Measurements from ENCODE around the gene KIAA1671. TPM values are rescaled to one million over a fixed set of nuclear protein-coding genes. Genes with fewer than 3 reads are reported as not detected.

The KIAA1671 gene
- total and polyA plus RNA-seq, 4 donors = 8.7 to 35.9 (median 19.1) TPM

- 61% methylated on average over 6 of the region's 6 CpGs for WGBS
- Histone ChIP-seq H3K9me3 (ENCODE audit: control insufficient read depth in 4 of 4, low read length in 3 of 4) (no peaks in the 10 kb centered on the region), H3K4me3 (ENCODE audit: low read depth in 1 of 3, low read length in 3 of 3) (no peak overlapping the region), H3K27ac (ENCODE audit: low read depth in 1 of 2, low read length in 2 of 2) (peak overlapping the region; percentile 88 to 90), H3K27me3 (ENCODE audit: control insufficient read depth in 4 of 4, insufficient read depth in 4 of 4, low read length in 3 of 4) (no peaks in the 10 kb centered on the region), H3K9ac (ENCODE audit: low read depth in 1 of 2, low read length in 2 of 2) (peak overlapping the region in 1 of 2 donors; percentile 76), H3K36me3 (ENCODE audit: control insufficient read depth in 4 of 4, insufficient read depth in 3 of 4, low read depth in 1 of 4, low read length in 3 of 4) (peaks cover 0 to 2% (median 0%) of the 10 kb centered on the region in 4 donors), H3K4me1 (ENCODE audit: control insufficient read depth in 4 of 4, insufficient read depth in 4 of 4, low read length in 3 of 4) (peaks cover 8 to 53% (median 40%) of the 10 kb centered on the region in 4 donors)
- TF ChIP-seq RXRA (IDR thresholded peaks at IDR 0.05) (peak; percentile 77 to 90), ZBTB33 (IDR thresholded peaks at IDR 0.05) (peak; percentile 76), GABPA (IDR thresholded peaks at IDR 0.05 in 1 of 2, conservative IDR thresholded peaks at IDR 0.05 in 1 of 2) (no peak), YY1 (IDR thresholded peaks at IDR 0.05) (peak; percentile 57), SP1 (IDR thresholded peaks at IDR 0.05) (peak; percentile 71), FOXA2 (IDR thresholded peaks at IDR 0.05) (peak; percentile 90), HNF4A (conservative IDR thresholded peaks at IDR 0.05) (peak; percentile 65 to 79), RAD21 (IDR thresholded peaks at IDR 0.05) (peak; percentile 46 to 62), JUND (IDR thresholded peaks at IDR 0.05) (peak in 1 of 2 donors; percentile 86), CTCF (IDR thresholded peaks at IDR 0.05; ENCODE audit: low read depth, low read length, missing input control) (no peak), TAF1 (conservative IDR thresholded peaks at IDR 0.05) (no peak), EGR1 (IDR thresholded peaks at IDR 0.05; ENCODE audit: low read depth in 2 of 2) (no peak), REST (IDR thresholded peaks at IDR 0.05) (peak; percentile 57), NR2F2 (IDR thresholded peaks at IDR 0.05) (no peak), MAX (IDR thresholded peaks at IDR 0.05) (peak; percentile 77), ATF3 (IDR thresholded peaks at IDR 0.05) (peak; percentile 58), FOXA1 (IDR thresholded peaks at IDR 0.05) (peak; percentile 71), HNF4G (IDR thresholded peaks at IDR 0.05) (no peak)
- no peak for DNase-seq (ENCODE audit: low spot score)
Observed at GRCh38 chr22:25137577-25138525, 185.3 kb downstream of the KIAA1671 start.

All from liver (tissue), 9 donors.